AG20443 (cell line): ENCODE results near the gene ARFGAP1.
"Not testable (repeated sequence)": the region's sequence is repeated elsewhere in the genome, so short reads cannot be mapped to it uniquely, and the experiment has no call there.

Source experiments
- DNase-seq: peaks from one replicate; pipeline ENCODE4 v3.0.0; 2012; ENCODE audit warnings: low spot score, mixed read lengths

ARFGAP1 gene

DNA sequence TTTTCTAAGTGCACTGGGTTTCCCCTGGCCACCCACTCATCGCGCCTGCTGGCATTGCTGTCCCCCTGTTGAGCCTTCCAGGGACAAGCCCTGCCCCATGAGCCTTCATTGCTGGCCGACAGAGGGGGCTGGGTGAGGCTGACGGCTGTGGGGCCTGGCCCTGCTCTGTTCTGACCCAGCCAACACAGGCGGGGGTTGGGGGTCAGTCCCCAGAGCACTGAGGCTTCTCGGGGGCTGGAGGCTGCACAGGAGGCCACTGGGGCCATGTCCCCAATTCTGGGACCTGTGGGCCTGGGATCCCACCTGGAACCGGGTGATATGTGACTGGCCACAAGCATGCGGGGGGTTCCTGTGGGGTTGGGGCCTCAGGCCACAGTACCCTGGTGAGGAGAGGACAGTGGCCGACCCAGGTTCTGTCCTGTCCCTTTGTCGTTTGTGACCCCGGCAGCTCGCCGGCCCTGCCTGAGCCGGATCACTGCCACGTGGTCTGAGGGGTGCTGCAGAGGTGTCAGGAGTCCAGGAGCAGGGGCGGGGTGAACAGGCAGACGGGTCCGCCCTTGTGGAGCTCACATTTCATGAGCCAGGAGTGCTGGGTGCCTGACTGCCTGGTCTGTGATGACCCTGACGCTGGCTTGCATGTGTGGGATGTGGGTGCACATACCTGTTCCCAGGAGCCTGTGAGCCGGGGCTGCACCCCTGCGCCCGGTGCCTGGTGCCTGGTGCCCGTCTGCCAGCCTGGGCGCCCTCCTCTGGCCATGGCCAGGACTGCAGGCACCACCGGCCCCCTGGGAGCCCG is 18.3 kb downstream of the ARFGAP1 start:
- peak; percentile 87 for DNase-seq

DNA sequence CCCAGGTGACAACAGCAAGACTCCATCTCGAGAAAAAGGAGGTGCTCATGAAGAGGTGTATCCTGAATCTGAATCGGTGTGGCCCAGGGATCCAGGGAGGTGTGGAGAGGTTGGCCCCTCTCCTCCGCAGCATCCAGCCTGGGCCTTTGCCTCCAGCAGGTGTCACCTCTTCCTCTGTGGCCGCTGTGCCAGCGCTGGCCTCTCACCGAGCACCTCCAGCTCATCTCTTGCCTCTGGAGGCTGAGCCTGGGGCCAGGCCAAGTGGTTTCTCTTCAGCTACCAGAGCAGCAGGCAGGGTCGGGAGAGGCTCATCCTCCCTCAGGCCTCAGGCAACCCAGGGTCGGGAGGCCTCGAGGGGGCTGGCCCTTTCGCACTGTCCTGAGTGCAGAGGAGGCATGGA is 19.2 kb downstream of the ARFGAP1 start:
- no peak for DNase-seq

DNA sequence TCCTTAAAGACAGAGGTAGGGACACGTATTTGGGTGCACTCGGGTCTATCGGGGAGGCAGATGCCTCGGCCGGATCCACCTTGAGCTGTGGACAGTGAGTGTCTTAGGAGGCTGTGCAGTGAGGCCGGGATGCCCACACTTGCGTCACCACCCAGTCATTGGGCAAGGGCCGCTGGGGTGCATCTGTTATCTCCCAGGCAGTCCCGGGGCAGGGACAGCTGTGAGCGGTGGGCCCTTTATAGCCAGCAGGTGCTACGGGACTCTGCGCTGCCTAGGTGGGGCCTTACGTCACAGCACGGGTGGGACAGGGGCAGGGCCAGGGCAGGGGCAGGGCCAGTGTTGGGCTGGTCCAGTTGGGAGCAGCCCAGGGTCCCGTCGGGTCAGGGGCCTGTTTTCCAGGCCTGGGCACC is 19.7 kb downstream of the ARFGAP1 start:
- DNase-seq = no peak

DNA sequence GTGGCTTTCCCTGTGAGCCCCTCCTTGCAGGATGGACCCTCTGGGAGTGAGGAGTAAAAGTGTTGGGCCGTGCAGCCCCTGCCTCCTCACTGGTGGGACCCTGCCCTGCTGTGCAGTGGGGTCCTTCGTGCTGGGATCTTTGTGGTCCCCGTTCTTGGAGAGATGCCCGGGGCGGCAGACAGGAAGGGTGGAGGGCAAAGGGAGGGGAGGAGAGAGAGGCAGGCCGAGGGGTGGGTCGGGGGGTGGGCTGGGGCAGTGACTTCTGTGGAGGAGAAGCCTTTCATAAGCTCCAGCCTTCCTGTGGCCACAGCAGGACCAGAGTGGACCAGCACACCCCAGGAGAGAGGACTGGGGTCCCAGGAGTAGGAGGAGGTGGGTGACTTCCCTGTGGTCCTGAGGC is 20.3 kb downstream of the ARFGAP1 start, which contains the start of gene COL20A1:
TSS of gene COL20A1 (plus strand) at position 283 of the 400 bp plus-strand sequence. CDS start 1,922 bp downstream, outside the sequence.
- no peak for DNase-seq

DNA sequence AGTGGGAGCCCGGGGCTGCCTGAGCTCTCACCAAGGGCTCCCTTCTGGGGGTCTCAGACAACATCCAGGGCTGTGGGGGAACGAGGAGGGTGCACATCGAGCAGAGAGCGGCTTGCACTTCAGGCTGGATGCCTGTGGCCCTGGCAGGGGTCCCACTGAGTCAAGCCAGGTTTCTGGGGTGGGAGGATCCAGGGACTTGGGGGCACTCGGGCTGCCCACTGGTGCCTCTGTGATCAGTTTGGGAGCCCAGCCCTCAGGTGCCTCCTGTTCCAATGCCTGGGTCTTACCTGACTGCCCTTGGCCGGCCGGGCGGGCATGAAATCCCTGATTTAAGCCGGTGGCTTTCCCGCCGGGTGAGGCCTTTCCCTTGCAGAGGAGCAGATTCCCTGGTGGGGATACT is 20.8 kb downstream of the ARFGAP1 start:
- no peak for DNase-seq

DNA sequence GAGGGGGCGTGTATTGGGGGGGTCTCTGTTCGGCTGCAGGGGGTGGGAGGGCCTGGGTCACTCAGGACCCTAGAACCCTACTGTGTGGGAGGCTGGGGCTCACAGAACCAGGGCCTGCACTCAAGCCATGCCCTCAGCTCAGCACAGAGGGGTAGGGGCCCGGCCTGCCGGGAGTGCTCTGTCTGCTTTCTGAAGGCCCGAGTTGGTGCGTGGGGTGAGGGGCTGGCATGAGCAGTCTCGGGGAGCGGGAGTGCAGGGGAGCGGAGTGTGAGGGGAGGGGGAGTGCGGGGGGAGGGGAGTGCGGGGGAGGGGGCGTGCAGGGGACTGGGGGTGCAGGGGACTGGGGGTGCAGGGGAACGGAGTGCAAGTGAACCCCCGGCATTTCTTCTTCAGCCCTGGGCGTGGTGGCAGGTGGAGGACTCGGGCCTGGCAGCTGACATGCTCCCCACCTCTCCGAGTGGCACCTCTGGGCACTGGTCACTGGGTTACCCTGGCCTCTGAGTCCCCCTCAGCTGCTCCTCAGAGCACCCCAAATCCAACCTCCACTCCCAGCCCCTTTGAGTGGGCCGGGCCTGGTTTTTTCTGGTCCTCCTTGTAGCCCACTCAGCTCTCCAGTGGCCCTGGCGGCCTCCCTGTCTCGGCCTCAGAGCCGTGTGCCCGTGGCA is 21.4 kb downstream of the ARFGAP1 start:
- no peak for DNase-seq

DNA sequence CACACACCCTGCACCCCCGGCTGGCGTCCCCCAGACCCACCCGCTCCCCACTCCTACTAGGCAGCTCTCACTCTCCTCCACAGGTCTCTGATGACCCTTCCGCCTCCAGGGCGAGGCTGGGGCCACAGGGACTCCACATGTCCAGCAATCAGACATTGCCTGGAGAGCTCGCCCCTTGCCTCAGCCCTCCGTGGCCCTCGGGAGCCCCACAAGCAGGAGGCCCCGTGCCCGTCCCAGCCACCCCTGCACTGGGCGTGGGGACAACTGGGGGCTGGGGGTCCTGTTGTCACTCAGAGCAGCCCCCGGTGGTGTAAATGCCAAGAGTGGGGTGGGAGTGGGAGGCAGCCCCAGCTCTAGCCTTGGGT is 21.9 kb downstream of the ARFGAP1 start:
- DNase-seq = no peak

DNA sequence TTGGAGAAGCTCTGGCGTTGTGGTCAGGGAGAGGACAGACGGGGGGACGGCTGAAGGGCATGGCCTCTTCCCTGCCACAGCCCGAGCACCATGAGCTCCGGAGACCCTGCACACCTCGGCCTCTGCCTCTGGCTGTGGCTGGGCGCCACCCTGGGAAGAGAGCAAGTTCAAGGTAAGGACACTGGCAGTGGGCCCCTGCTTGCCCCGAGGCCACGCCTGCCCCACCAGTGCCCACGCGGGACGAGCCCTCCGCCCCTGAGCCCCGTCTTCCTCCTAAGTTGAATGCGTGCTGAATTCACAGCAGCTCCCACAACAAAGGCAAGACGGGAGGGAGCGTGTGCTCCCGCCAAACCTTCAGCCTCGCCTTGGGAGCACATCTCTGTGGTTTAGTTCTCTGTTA is 22.4 kb downstream of the ARFGAP1 start:
- no peak for DNase-seq

DNA sequence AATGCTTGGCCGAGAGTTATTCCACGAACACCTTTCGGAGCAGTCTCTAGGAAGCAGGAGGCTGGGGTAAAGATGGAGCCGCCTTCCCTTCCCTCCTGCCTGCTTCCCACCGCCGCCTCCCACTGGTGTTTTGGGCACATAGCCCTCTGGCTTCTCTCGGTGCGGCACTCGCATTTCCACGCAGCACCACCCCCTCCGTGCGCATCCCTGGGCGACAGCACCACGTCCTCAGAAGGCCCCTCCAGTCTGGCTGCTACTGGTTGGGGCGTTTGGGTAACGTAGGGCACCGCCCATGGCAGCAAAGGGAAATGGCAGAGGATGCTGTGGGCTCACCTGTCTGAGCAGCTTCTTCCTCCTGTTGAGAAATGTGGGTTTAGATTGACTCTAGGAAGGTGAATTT is 22.8 kb downstream of the ARFGAP1 start:
- DNase-seq = no peak

DNA sequence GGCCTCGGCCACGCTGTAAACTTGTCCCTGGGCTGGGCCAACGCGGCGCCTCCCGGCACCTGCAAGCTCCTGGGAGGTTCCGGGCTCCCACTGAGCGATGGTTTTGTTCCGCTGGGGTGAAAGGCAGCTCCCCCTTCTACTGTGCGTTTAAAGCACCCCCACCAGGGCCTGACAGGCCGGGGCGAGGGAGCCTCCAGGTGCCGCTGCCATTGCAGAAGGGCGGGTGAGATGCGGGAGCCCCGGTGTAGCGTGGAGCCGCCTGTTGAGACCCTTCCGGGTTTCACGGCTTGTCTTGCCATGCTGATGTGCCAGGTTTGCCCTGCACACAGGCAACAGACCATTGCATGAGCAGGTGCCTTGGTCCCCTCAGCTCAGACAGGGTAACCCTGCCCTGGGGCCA is 23.2 kb downstream of the ARFGAP1 start:
- no peak for DNase-seq

DNA sequence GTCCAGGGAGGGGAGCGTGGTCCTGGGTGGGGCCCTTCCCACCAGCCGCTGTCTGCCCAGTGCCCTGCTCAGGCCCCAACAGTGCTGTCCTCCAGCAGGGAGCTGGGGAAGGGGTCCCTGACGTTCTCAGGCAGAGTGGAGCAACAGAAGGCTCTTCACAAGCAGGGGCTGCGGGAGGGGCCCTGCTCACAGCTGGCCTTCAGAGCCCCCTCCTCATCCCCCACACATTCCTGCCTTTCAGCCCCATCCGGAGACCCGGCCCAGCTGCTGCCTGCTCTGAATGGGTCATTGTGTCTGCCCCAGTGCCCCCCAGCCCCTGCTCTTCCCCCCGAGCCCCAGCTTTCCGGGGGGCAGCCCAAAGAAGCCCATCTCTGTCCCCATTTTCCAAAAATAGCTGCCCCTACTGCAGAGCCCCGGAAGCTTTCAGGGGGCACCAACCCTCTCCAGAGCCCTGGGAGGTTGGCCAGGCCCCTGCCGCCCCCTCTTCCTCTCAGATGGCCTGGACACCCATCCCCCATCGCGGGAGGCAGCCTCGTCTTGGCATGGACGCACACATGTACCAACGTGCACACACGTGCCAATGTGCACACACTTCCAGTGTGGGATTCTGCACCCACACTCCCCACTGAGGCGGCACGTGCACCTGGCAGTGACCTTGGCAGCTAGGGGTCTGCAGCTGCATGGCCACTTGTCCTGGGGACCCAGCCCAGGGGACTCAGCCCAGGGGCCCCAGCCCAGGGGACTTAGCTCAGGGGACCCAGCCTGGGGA is 24.1 kb downstream of the ARFGAP1 start:
- DNase-seq = no peak

DNA sequence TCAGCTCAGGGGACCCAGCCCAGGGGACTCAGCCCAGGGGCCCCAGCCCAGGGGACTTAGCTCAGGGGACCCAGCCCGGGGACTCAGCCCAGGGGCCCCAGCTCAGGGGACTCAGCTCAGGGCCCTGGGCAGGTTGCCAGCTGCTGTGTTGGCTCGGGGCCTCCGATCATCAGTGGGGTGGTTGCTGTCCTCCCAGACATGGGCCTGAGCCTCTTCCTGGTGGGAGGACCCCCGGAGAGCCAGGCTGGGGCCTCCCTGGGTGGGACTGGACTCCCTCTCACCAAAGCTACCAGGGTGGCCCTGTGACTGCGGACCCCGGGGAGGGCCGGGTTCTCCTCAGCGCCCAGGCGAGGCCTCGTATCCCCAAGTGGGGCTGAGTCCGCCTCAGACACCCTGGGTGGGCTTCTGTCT is 24.8 kb downstream of the ARFGAP1 start:
- DNase-seq = no peak

DNA sequence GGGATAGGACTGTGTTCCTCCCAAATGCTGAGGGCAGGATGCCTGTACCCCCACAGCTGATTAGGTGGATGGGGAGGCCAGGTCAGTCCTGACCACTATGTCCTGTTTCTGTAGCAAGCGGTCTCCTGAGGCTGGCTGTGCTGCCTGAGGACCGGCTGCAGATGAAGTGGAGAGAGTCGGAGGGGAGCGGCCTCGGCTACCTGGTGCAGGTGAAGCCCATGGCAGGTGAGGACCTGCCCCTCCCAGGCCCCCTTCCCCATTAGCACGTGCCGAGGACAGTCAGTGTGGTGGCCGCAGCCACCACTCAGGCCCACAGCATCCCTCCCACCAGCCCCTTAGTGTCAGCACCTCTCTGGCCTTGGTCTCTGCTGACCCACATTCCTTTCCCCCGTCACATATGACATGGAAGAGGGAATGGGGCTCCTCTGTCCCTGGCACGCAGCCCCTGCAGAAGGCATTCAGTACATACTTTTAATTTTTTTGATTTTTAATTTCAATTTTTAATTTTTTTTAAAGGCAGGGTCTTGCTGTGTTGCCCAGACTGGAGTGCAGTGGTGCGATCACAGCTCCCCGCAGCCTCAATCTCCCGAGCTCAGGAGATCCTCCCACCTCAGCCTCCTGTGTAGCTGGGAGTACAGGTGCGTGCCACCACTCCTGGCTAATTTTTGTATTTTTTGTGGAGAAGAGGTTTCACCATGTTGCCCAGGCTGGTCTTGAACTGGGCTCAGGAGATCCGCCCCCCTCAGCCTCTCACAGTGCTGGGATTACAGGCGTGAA is 25.4 kb downstream of the ARFGAP1 start:
- DNase-seq = no peak

DNA sequence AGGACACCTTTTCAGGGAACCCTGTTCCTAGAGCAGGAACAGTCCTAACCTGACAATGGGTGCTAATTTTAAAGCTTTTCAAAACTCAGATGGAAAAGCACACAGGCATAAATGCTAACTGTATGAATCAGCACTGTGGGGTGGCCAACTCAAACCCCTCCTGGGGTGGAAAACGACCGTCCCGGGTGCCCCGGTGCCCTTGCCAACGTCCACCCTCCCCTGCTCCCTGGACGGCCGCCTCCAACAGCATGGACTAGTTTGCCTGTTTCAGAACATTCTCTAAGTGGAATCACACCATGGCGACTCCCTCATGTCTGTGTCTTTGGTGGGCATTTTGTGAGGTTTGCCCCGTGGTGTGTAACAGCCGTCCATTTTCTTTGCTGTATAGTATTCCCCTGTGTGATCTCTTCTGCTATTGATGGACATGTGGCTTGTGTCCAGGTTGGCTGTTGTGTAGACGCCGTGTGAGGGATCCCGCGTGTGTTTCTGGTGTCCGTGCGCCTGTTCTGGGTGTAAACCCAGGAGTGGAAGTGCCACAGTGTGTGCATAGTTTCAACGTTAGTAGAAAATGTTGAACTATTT is 26.2 kb downstream of the ARFGAP1 start:
- DNase-seq = no peak

DNA sequence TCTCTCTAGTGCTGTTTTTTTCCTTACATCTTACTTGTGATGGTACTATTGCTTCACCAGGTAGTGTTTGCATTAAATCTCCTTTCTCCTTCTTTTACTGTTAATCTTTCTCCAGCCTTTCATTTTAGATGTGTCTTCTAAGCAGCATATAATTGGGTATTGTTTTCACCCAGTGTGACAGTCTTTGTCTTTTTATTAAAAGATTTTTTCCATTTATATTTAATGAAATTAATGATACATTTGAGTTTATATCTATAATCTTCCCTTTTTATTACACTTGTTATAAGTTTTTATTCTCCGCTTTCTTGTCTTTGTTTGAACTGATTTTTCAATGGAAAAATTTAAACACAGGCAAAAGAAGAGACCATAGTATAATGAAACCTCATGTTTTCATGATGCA is 29.1 kb downstream of the ARFGAP1 start:
- DNase-seq = no peak

DNA sequence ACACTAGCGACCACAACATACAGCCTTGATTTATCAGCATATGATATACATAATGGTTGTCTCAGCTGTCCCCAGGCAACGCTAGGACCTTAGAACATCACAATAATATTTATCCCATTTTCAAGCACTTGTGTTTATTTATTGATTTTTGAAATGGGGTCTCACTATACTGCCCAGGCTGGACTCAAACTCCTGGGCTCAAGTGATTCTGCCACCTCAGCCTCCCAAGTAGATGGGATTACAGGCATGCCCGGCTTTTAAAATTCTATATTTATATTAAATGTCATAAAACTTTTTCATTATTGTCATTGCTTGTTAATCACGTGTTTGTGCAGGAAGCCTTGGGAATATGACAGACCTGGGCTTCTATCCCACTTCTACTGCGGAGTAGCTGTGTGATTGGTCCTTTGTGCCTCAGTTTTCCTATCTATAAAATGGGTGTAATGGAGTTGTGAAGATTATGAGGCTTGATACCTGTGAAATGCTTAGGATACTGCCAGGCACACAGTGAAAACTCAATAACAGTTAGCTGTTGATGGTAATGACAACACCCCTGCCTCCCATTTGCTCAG is 30.6 kb downstream of the ARFGAP1 start:
- DNase-seq = no peak

DNA sequence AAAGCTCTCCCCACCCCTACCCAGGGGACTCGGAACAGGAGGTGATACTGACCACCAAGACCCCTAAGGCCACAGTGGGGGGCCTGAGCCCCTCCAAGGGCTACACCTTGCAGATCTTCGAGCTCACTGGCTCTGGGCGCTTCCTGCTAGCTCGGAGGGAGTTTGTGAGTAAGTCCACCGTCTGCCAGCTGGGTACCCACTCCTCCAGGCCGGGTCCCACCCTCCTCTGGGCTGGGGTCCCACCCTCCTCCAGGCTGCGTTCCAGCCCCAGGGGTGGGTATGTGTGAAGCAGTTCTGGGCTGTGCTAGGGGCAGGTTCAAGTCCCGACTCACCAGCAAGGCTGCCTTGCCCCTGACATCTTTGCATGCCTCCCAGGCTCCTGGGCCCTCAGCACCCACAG is 32.8 kb downstream of the ARFGAP1 start:
- DNase-seq = no peak

DNA sequence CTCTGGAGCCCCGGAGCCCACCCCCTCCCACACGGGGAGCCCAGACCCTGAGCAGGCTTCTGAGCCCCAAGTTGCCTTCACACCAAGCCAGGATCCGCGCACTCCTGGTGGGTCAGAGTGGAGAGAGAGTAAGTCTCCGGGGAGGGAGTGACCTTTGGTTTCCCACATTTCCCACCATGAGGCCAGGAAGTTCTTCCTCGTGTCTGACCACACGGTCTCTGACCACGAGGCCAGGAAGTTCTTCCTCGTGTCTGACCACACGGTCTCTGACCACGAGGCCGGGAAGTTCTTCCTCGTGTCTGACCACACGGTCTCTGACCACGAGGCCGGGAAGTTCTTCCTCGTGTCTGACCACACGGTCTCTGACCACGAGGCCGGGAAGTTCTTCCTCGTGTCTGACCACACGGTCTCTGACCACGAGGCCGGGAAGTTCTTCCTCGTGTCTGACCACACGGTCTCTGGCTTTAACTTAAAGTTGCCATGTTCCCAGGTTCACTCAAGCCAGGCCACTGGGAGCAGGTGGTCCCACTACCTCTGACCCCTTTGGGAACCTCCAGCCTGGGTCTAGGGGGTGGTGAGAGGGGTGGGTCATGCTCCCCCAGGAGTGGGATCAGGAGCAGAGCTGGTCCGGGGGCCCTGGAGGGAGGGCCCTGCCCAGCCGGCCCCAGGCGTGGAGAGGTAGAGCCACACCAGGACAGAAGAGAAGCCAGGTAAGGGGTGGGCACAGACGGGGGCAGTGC is 33.5 kb downstream of the ARFGAP1 start:
- DNase-seq = not testable (repeated sequence)

DNA sequence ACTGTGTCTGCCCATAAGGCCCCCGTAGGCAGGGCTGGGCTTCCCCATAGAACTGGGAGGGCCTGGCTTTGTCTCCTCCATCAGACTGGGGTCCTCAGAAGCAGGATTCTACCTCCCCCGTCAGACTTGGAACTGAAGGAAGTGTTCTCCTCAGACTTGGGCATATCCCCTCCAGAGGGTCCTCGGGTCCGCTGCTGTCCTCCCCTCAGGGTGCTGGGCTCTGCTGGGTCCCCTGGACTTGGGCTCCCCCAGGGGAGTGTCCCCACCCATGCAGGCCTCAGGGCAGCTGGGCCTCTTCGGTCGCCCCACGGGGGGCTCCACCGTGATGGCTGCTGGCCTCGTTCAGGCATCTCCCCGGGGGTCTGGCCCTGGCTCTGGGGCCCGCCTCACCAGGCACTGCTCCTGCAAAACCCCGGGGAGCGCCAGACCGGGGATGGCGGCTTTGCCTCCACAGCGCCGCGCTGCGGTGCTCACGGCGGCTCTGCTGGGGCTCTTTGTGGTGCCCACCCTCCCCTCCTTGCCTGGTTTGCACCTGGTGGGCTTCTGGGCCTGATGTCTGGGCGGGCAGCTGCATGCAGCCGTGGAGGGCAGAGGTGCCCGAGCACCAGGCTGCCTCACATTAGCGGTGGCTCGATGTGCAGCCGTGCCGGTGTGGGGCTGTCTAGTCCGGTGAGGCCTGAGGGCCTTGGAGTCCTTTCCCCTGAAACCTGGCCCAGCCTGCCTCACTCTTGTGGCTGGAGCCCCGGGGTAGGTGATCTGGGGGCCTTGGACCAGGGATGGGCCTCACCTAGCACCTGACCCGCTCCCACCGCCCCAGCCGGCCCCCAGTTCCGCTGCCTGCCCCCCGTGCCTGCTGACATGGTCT is 34.3 kb downstream of the ARFGAP1 start:
- no peak for DNase-seq
